GM13977 (cell line): ENCODE data around the gene LRMDA.

Source experiments
- DNase-seq: peaks from one replicate; pipeline ENCODE4 v3.0.0; 2012; ENCODE audit warnings: low spot score
- in situ Hi-C: fragments of 300-500 bp; cut with MboI; formaldehyde crosslinking; loops from one replicate; pipeline ENCODE4 v1.12.0; 2022; ENCODE audit warnings: low sequenced_read_pairs, low pct_unique_long_range_greater_than_20kb, mixed read lengths, inconsistent platforms; ENCODE audit not compliant: unreplicated experiment
- TF ChIP-seq, protein P1 (sequence below): IDR thresholded peaks from 2 replicates; pipeline ENCODE4 v1.5.1; 2012; ENCODE audit warnings: mild to moderate bottlenecking, control low read depth; ENCODE audit not compliant: insufficient read depth; ENCODE audit errors: extremely low read depth, missing control alignments

LRMDA gene

DNA sequence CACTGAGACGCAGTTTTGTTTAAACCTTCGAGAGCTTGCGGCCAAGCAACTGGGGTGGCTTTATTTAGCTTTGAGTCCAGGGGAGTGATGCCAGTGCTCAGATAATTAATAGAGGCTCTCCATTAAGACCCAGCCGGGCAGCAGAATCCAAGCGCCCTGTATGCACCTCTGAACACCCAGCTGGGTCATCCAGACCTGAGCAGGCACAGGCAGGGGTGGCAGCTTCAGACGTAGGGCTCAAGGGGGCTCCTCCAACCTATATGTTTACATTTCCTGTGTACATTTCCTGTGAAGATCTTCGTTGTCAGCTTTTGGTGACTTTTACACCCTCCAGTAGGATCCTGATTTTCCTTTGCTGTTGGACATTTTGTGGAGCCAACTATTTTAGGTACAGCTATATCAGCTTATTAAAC lies 719.5 kb downstream of the LRMDA start:
- in situ Hi-C loops, result no loop called here
- TF ChIP-seq, protein P1, sequence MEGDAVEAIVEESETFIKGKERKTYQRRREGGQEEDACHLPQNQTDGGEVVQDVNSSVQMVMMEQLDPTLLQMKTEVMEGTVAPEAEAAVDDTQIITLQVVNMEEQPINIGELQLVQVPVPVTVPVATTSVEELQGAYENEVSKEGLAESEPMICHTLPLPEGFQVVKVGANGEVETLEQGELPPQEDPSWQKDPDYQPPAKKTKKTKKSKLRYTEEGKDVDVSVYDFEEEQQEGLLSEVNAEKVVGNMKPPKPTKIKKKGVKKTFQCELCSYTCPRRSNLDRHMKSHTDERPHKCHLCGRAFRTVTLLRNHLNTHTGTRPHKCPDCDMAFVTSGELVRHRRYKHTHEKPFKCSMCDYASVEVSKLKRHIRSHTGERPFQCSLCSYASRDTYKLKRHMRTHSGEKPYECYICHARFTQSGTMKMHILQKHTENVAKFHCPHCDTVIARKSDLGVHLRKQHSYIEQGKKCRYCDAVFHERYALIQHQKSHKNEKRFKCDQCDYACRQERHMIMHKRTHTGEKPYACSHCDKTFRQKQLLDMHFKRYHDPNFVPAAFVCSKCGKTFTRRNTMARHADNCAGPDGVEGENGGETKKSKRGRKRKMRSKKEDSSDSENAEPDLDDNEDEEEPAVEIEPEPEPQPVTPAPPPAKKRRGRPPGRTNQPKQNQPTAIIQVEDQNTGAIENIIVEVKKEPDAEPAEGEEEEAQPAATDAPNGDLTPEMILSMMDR, result no peak
- DNase-seq, result no peak

DNA sequence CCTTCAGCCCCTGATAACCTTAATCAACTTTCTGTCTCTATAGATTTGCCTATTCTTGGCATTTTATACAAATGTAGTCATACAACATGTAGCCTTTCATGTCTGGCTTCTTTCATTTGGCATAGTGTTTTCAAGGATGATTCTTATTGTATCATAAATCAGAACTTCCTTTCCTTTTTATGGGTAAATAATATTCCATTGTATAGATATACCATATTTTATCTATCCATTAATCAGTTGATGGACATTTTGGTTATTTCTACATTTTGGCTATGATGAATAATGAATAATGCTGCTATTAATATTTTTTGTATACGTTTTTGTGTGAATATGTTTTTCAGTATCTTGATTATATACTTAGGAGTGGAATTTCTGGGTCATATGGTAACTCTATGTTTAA lies 720.8 kb downstream of the LRMDA start:
- in situ Hi-C loops, result no loop called here
- TF ChIP-seq, protein P1, result no peak

DNA sequence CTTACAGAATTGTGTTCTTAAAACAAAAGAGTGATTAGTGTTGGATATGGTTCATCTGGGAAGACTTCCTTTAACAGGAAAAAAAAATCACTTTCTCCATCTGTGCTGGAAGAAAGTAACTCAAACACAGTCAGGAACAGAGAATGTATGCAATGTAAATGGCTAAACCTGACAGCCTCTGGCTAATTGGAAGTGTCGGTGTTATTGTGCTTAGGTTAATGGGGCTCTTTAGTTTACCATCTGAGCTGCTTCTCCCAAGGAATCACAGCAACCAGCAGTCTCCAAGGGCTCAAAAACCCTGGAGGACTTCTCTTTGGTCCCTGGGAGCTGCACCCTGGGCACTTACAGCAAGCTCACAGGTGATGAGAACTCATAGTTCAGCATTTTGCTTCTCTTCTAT lies 724.5 kb downstream of the LRMDA start:
- DNase-seq, result no peak
- in situ Hi-C loops, result no loop called here
- TF ChIP-seq, protein P1, result no peak

More for the DNA sequence above, 720.8 kb downstream of the LRMDA start:
- no peak for DNase-seq

DNA sequence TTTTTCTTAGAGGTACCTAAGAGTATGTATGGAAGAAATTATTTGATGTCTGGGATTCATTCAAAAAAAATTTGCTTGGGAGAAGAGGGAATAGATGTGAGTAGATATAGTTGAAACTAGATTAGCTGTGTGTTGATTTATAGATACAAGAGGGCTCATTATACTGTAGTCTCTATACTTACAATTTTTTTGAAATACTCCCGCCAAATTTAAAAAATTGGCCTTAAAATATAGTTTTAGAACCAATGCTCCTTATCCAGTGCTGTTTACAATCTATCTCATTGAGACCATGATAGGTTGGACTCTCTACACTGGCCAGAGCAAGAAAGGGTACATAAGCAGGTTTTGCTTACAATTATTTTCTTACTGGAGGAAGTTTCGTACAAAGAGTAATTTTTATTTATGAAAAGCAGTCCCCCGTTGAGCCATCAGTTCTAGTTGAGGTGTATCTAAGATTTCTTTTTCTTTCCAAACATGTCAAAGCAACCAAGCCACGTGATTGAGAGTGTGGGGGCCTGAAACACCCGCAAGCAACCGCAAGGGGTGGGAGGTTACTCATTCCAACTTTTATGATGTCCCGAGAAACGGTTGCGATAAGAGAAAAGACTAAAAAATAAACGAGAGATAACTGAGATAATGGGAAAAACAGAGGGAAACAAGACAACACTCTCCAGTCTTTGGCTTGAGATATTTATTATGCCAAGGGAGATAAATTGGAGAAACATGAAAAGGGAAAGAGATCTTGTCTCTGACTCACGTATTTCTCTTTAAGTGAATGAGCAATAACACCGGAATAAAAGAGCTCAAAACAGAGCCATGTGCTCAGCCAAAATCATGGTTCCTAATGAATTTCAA lies 729.2 kb downstream of the LRMDA start:
- in situ Hi-C loops, result no loop called here
- no peak for DNase-seq
- TF ChIP-seq, protein P1, result no peak

DNA sequence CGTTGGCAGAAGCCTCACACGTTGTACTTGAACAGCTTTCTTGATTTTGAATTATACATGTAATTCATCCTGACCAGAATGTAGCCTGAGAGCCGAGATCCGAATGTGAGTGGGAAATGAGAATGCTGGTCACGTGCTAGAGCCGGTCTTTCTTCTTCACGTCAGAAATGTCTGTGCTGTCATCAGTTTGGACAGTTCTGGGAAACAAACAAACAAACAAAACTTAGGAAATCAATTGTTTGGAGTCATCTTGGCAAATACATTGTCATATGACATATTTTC lies 729.8 kb downstream of the LRMDA start:
- in situ Hi-C loops, result no loop called here
- no peak for DNase-seq
- TF ChIP-seq, protein P1, result no peak

DNA sequence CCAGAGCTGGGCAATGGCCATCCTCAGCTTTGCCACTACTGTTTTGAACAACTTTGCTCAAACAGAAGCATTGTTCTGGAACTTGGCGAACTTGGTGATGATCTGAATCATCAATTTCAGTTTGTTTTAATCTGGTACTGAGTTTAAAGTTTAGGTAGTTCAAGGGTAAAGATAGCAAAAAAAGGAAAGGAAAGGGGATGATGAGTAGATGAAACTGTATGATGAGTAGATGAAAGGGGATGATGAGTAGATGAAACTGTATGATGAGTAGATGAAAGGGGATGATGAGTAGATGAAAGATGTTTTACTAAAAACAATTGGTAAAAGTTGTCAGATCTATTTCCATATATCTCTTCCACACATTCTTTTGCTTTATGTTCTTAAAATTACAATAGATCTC lies 737.0 kb downstream of the LRMDA start:
- TF ChIP-seq, protein P1, result no peak
- no peak for DNase-seq
- in situ Hi-C loops, result no loop called here
